GM12878 (cell line): ENCODE data around the gene ANKRD36B. TPM values are rescaled to one million over a fixed set of nuclear protein-coding genes. Genes with fewer than 3 reads are reported as not detected.
"Not testable (repeated sequence)": the region's sequence is repeated elsewhere in the genome, so short reads cannot be mapped to it uniquely, and the experiment has no call there.

Experiments used
- ATAC-seq: fragments of 200-7000 bp; cut with Tn5 transposase; 3 replicates; pipeline ENCODE4 v1.9.1; 2020; ENCODE audit warnings: mild to moderate bottlenecking, moderate library complexity
- BruUV-seq: library from RNA; stranded (reverse); fragments of 400-500 nt; replicated peaks from 2 replicates; lab custom pipeline; 2021; lab: Mats Ljungman, UMichigan
- CTCF ChIA-PET: fragments of 300-600 bp; sonication (Branson Sonifier 250); formaldehyde crosslinking; extraction: SDS; loops from one replicate; lab custom pipeline; 2021; ENCODE audit warnings: inconsistent platforms; lab: Yijun Ruan, JAX
- POLR2A ChIA-PET: fragments of 350-600 bp; formaldehyde crosslinking; extraction: SDS; loops from one replicate; lab custom pipeline; 2021; ENCODE audit warnings: inconsistent platforms; lab: Charles Lee
- RAD21 ChIA-PET: fragments of 300-600 bp; sonication (Branson Sonifier 250); formaldehyde crosslinking; loops from one replicate; lab custom pipeline; 2023; ENCODE audit warnings: antibody characterized with exemption; ENCODE audit not compliant: unreplicated experiment; lab: Charles Lee
- SMC1A ChIA-PET: fragments of 300-600 bp; sonication (Branson Sonifier 250); formaldehyde crosslinking; loops from one replicate; lab custom pipeline; 2023; ENCODE audit not compliant: unreplicated experiment, uncharacterized antibody; lab: Charles Lee
- DNase-seq: peaks from one replicate; pipeline ENCODE4 v3.0.0-alpha.2; 2011; ENCODE audit warnings: low read depth, low spot score
- FAIRE-seq: peaks from 3 replicates; lab custom pipeline; 2011; peaks lifted over from hg19 to GRCh38; lab: Jason Lieb, UNC
- H2AFZ ChIP-seq: 2 replicates; pipeline ENCODE4 v1.6.0; 2011; ENCODE audit warnings: low read depth, low read length, control low read depth; ENCODE audit not compliant: control insufficient read depth
- H3K27ac ChIP-seq: 2 replicates; pipeline ENCODE4 v1.5.1; 2011; ENCODE audit warnings: control low read depth; ENCODE audit not compliant: control insufficient read depth, insufficient read depth
- H3K27me3 ChIP-seq, 2 experiments: replicated peaks in 1 of 2; 2 replicates each; pipeline versions ENCODE4 v1.6.0 to v1.6.1; 2011; ENCODE audit warnings: low read length in 1 of 2; ENCODE audit not compliant: control insufficient read depth in 2 of 2, insufficient read depth in 2 of 2
- H3K36me3 ChIP-seq, 2 experiments: 2 replicates each; pipeline ENCODE4 v1.5.1; 2011; ENCODE audit warnings: low read length in 1 of 2; ENCODE audit not compliant: control insufficient read depth in 2 of 2, insufficient read depth in 2 of 2
- H3K4me1 ChIP-seq: 2 replicates; pipeline ENCODE4 v1.6.1; 2011; ENCODE audit warnings: mild to moderate bottlenecking, low read length, moderate library complexity, mixed read lengths; ENCODE audit not compliant: control insufficient read depth, insufficient read depth
- H3K4me2 ChIP-seq: 2 replicates; pipeline ENCODE4 v1.6.0; 2011; ENCODE audit warnings: control low read depth; ENCODE audit not compliant: control insufficient read depth, insufficient read depth
- H3K4me3 ChIP-seq: fragments of 200-600 bp; sonication (generic); 2 replicates; pipeline ENCODE4 v1.5.1; 2016
- H3K79me2 ChIP-seq: 2 replicates; pipeline ENCODE4 v1.6.0; 2011; ENCODE audit warnings: low read length; ENCODE audit not compliant: control insufficient read depth, insufficient read depth
- H3K9ac ChIP-seq: 2 replicates; pipeline ENCODE4 v1.8.0; 2011; ENCODE audit warnings: low read length, control low read depth, mixed read lengths; ENCODE audit not compliant: control insufficient read depth, insufficient read depth
- H3K9me3 ChIP-seq: replicated peaks from 3 replicates; pipeline ENCODE4 v1.5.1; 2011; ENCODE audit warnings: mild to moderate bottlenecking, low read length; ENCODE audit not compliant: control insufficient read depth, insufficient read depth
- H4K20me1 ChIP-seq: 2 replicates; pipeline ENCODE4 v1.6.0; 2011; ENCODE audit not compliant: control insufficient read depth, insufficient read depth
- WGBS: methylation state at CpG from one replicate; pipeline ENCODE4 v1.1.6; 2016; ENCODE audit warnings: low lambda C conversion rate; ENCODE audit not compliant: insufficient replicate concordance, insufficient coverage; ENCODE audit errors: missing lambda C conversion rate; 5-methylcytosine and 5-hydroxymethylcytosine counted together
- in situ Hi-C: fragments of 300-500 bp; cut with MboI; formaldehyde crosslinking; loops from 9 replicates; pipeline ENCODE4 v1.14.3; 2018; ENCODE audit warnings: mixed read lengths
- intact Hi-C: fragments of 100-400 bp; cut with micrococcal nuclease; formaldehyde crosslinking; loops from one replicate; pipeline ENCODE4 v1.14.2; 2022; ENCODE audit not compliant: unreplicated experiment
- polyA plus RNA-seq, 11 experiments: library from polyadenylated mRNA; depleted of rRNA in 4 of 11; unstranded in 6 of 11; stranded (reverse) in 5 of 11; fragments of >200 nt; fragmentation: Nextera tagmentation in 4 of 11; fragmentation: Illumina TruSeq in 1 of 11; extraction: Ambion mirVana in 4 of 11; extraction: Trizol in 1 of 11; gene quantifications; 1 replicate in 1 of 11; 2 replicates in 10 of 11; pipeline versions ENCODE4 v1.2.1 to v1.2.3, GENCODE V29; 2011 to 2016; ENCODE audit warnings: inconsistent platforms in 2 of 11, missing spikeins in 2 of 11, low read depth in 1 of 11
- total RNA-seq, 4 experiments: library from RNA; depleted of rRNA in 3 of 4; stranded (reverse); fragments of >200 nt in 3 of 4; fragmentation: Illumina TruSeq in 1 of 4; extraction: Trizol in 1 of 4; gene quantifications; 2 replicates each; pipeline versions ENCODE4 v1.2.1 to v1.2.3, GENCODE V29; 2013 to 2021

Gene ANKRD36B
- total and polyA plus RNA-seq, 10 of the 15 experiments (the other 5 are each of a cell fraction or from before 2014, with no cell fraction given): 6.5 to 21.4 (median 14.2) TPM

DNA sequence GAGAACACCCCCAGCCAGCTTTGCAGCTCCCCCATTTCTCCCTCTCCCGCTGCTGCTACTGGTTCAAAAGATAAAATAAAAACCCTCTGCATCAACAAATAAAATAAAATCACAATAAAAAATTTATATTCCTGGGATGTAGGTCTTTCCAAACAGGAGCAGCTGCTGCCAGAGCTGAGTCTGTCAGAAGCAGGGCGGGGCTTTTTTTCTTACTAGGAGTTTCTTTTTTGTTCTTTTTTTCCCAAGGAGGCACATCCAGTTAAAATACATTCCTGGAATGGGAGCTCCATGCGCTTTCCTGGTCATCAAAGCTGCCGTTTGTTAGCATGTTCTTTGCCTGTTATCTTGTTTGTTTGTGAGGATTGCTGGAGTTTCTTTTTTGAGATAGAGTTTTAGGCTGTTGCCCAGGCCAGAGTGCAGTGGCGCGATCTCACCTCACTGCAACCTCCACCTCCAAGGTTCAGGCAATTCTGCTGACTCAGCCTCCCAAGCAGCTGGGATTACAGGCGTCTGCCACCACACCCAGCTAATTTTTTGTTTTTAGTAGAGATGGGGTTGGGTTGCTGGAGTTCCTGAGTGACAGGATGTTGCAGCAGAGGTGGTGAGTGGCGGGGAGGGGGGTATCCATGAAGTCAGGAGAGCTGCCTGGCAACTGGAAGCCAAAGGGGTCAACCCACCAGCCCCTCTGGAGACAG lies 35.8 kb upstream of the ANKRD36B start:
- H2AFZ ChIP-seq, H3K4me2 ChIP-seq, H3K27me3 ChIP-seq, H3K4me1 ChIP-seq, H3K9me3 ChIP-seq, CTCF ChIA-PET, intact Hi-C loops, H3K27ac ChIP-seq, H3K4me3 ChIP-seq, ATAC-seq, BruUV-seq, FAIRE-seq, POLR2A ChIA-PET, H3K36me3 ChIP-seq, DNase-seq, H3K79me2 ChIP-seq, RAD21 ChIA-PET, H3K9ac ChIP-seq, in situ Hi-C loops, H4K20me1 ChIP-seq, SMC1A ChIA-PET: not testable (repeated sequence)
- WGBS: 0% methylated on average over 2 of the region's 8 CpGs

DNA sequence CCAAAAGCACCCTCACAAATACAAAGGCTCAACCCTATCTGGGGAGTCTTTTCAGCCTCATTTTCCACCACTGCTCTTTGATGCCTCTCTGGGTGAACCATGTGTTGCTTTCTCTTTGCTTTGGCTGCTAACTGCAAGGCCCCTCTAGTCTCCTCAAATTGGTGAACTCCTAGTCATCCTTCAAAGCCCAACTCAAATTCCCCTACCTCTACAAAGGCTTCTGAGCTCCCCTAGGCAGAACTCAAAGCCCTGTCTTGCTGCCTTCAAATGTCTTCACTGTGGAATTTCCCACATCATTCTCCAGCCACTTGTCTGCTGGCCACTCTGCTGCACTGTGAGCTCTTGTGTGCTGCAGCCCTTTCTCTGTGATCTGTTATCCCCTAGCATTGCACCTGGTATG lies 33.3 kb upstream of the ANKRD36B start:
- H3K36me3 ChIP-seq, intact Hi-C loops, POLR2A ChIA-PET, ATAC-seq, H3K27me3 ChIP-seq, H2AFZ ChIP-seq, H3K27ac ChIP-seq, SMC1A ChIA-PET, RAD21 ChIA-PET, DNase-seq, FAIRE-seq, CTCF ChIA-PET, H3K79me2 ChIP-seq, in situ Hi-C loops, H3K4me1 ChIP-seq, H3K9me3 ChIP-seq, BruUV-seq, H3K4me2 ChIP-seq, H4K20me1 ChIP-seq, H3K4me3 ChIP-seq, H3K9ac ChIP-seq: not testable (repeated sequence)

DNA sequence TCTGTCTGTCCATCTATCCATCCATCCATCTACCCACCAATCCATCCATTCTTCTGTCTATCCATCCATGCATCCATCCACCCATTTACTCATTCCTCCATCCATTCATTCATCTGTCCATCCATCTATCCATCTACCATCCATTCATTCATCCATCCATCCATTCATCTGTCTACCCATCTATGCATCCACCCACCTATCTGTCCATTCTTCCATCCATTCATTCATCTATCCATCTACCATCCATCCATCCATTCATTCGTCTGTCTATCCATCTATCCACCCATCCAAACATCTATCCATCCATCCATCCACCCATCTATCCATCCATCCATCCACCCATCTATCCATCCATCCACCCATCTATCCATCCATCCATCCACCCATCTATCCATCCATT lies 30.8 kb upstream of the ANKRD36B start:
- POLR2A ChIA-PET, H3K27me3 ChIP-seq, H3K79me2 ChIP-seq, CTCF ChIA-PET, SMC1A ChIA-PET, in situ Hi-C loops, H4K20me1 ChIP-seq, DNase-seq, BruUV-seq, H3K27ac ChIP-seq, intact Hi-C loops, H3K9me3 ChIP-seq, RAD21 ChIA-PET, ATAC-seq, H3K4me1 ChIP-seq, H3K36me3 ChIP-seq, H3K9ac ChIP-seq, H2AFZ ChIP-seq, H3K4me3 ChIP-seq, H3K4me2 ChIP-seq: not testable (repeated sequence)
- FAIRE-seq: peak; percentile 27
- WGBS: no CpG with 5 or more reads among the region's 1 CpG

DNA sequence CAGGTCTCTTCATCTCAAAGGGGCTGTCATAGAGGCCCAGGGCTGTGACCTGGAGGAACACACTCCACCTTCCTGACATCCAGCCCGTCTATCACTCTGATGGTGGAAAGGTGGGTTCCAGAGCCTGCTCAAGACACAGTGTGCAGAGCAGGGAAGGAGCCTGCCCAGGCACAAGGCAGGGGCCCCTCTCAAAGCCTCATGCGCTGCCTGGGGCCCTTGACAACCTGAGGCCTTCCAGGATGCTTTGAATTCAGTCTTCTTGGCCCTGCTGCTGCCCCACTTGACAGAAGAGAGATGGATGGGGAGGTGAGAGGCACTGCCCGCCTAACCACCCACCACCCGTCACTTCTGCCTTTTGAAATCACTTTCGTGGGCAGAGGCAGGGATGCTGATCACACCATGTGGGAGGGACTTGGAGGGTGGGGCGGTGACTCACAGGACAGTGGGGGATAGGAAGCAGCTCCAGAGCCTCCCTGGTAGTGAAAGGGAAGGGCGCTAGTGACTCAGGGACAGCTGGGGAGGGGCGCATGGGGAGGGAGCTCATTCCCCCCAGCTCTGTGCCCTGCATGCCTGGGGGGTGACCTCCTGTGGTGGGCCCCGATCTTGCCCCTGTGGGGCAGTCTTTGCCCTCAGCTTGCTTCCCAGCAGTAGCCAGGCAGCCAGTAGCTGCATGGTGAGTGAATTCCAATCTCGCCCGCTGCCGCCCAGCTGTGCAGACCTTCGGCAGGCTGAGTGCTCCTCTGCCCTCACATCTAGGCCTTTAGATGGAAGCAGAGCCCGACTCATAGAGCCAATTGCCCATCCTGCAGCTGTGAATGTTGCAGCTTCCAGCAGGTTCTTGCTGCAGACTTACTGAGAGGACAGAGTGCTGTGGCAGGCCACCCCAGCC lies 29.5 kb upstream of the ANKRD36B start:
- WGBS: no CpG with 5 or more reads among the region's 14 CpGs
- H4K20me1 ChIP-seq, SMC1A ChIA-PET, H3K36me3 ChIP-seq, H3K9ac ChIP-seq, H3K79me2 ChIP-seq, DNase-seq, in situ Hi-C loops, H3K9me3 ChIP-seq, H3K4me2 ChIP-seq, intact Hi-C loops, H3K4me1 ChIP-seq, CTCF ChIA-PET, H3K27me3 ChIP-seq, H2AFZ ChIP-seq, RAD21 ChIA-PET, POLR2A ChIA-PET, BruUV-seq, H3K27ac ChIP-seq, H3K4me3 ChIP-seq, FAIRE-seq: not testable (repeated sequence)
- ATAC-seq: peak; percentile 76
